Endothelial cell of umbilical vein (primary cell): Measurements from ENCODE around the gene OPCML. TPM values are rescaled to one million over a fixed set of nuclear protein-coding genes. Genes with fewer than 3 reads are reported as not detected.

Source experiments
- BruUV-seq: library from RNA; stranded (reverse); fragments of 400-500 nt; replicated peaks from 2 replicates; lab custom pipeline; 2021; lab: Mats Ljungman, UMichigan
- CTCF ChIA-PET: fragments of 300-600, 350-600 bp; sonication (Branson Sonifier 250); formaldehyde crosslinking; loops from one replicate; lab custom pipeline; 2021; ENCODE audit warnings: antibody characterized with exemption, inconsistent platforms; lab: Charles Lee
- POLR2A ChIA-PET: fragments of 300-600, 350-600 bp; sonication (Branson Sonifier 250); formaldehyde crosslinking; loops from one replicate; lab custom pipeline; 2021; ENCODE audit warnings: antibody characterized with exemption, inconsistent platforms; lab: Charles Lee
- DNase-seq: peaks from one replicate; pipeline ENCODE4 v3.0.0-alpha.2; 2011; ENCODE audit warnings: low read depth, low spot score
- FAIRE-seq: peaks from 2 replicates; lab custom pipeline; 2011; peaks lifted over from hg19 to GRCh38; lab: Jason Lieb, UNC
- H2AFZ ChIP-seq: 2 replicates; pipeline ENCODE4 v1.6.0; 2012; ENCODE audit warnings: low read depth, low read length, control low read depth, inconsistent platforms
- H3K27ac ChIP-seq: 2 replicates; pipeline ENCODE4 v1.5.1; 2011; ENCODE audit warnings: low read depth, mild to moderate bottlenecking, control low read depth, low read length, moderate library complexity; ENCODE audit not compliant: insufficient read depth
- H3K27me3 ChIP-seq, 2 experiments: 2 replicates each; pipeline versions ENCODE4 v1.6.0 to v1.6.1; 2011; ENCODE audit warnings: low read length in 2 of 2, mixed read lengths in 1 of 2; ENCODE audit not compliant: control insufficient read depth in 2 of 2, insufficient read depth in 2 of 2
- H3K36me3 ChIP-seq, 2 experiments: 2 replicates in 1 of 2; 3 replicates in 1 of 2; pipeline ENCODE4 v1.5.1; 2011; ENCODE audit warnings: low read length in 2 of 2, mild to moderate bottlenecking in 1 of 2, moderate library complexity in 1 of 2; ENCODE audit not compliant: control insufficient read depth in 2 of 2, insufficient read depth in 2 of 2; ENCODE audit errors: extremely low read depth in 1 of 2
- H3K4me1 ChIP-seq: 3 replicates; pipeline ENCODE4 v1.5.1; 2011; ENCODE audit warnings: mild to moderate bottlenecking, low read length; ENCODE audit not compliant: control insufficient read depth, insufficient read depth; ENCODE audit errors: extremely low read depth
- H3K4me2 ChIP-seq: 2 replicates; pipeline ENCODE4 v1.6.1; 2011; ENCODE audit warnings: low read length, control low read depth, mixed read lengths; ENCODE audit not compliant: insufficient read depth
- H3K4me3 ChIP-seq, 3 experiments: fragments of 200-600 bp in 1 of 3; sonication (generic), shearing (Covaris generic) in 1 of 3; replicated peaks in 1 of 3; 2 replicates each; pipeline ENCODE4 v1.5.1; 2011 to 2016; ENCODE audit warnings: control low read depth in 3 of 3, low read length in 3 of 3, mild to moderate bottlenecking in 2 of 3, inconsistent platforms in 1 of 3, low read depth in 1 of 3, moderate library complexity in 1 of 3; ENCODE audit not compliant: insufficient read depth in 1 of 3
- H3K79me2 ChIP-seq: 2 replicates; pipeline ENCODE4 v1.6.0; 2012; ENCODE audit warnings: low read length, inconsistent platforms; ENCODE audit not compliant: control insufficient read depth, insufficient read depth
- H3K9ac ChIP-seq: replicated peaks from 2 replicates; pipeline ENCODE3; 2011; ENCODE audit warnings: low read length, control low read depth; ENCODE audit not compliant: insufficient read depth; ENCODE audit errors: extremely low read depth
- H3K9me1 ChIP-seq: replicated peaks from 3 replicates; pipeline ENCODE4 v1.6.0; 2011; ENCODE audit warnings: mild to moderate bottlenecking, low read length; ENCODE audit not compliant: control insufficient read depth, insufficient read depth; ENCODE audit errors: extremely low read depth
- H3K9me3 ChIP-seq: replicated peaks from 2 replicates; pipeline ENCODE4 v1.5.1; 2012; ENCODE audit warnings: low read length, inconsistent platforms; ENCODE audit not compliant: control insufficient read depth, insufficient read depth
- H4K20me1 ChIP-seq: replicated peaks from 2 replicates; pipeline ENCODE3; 2011; ENCODE audit warnings: mild to moderate bottlenecking, low read length; ENCODE audit not compliant: control insufficient read depth, insufficient read depth; ENCODE audit errors: extremely low read depth
- EZH2 ChIP-seq: IDR thresholded peaks from 2 replicates; pipeline ENCODE4 v1.6.1; 2012; ENCODE audit warnings: borderline replicate concordance, low read depth, mild to moderate bottlenecking, moderate library complexity, low read length, inconsistent platforms; ENCODE audit not compliant: severe bottlenecking
- FOS ChIP-seq: IDR thresholded peaks from 2 replicates; pipeline ENCODE4 v1.6.1; 2011; ENCODE audit warnings: mild to moderate bottlenecking, low read length, moderate library complexity, borderline replicate concordance; ENCODE audit not compliant: insufficient read depth
- JUN ChIP-seq: IDR thresholded peaks from 2 replicates; pipeline ENCODE4 v1.6.1; 2011; ENCODE audit warnings: borderline replicate concordance, low read depth; ENCODE audit not compliant: insufficient read length, insufficient read depth
- MYC ChIP-seq: IDR thresholded peaks from one replicate; pipeline ENCODE4 v1.6.1; 2011; ENCODE audit warnings: mild to moderate bottlenecking, low read depth, low read length
- POLR2A ChIP-seq: IDR thresholded peaks from 2 replicates; pipeline ENCODE4 v1.6.1; 2012; ENCODE audit warnings: low read depth, mild to moderate bottlenecking, control low read depth, low read length
- POLR2AphosphoS5 ChIP-seq: IDR thresholded peaks from 2 replicates; pipeline ENCODE4 v1.6.1; 2012; ENCODE audit warnings: low read depth, mild to moderate bottlenecking, control low read depth, low read length, moderate library complexity; ENCODE audit not compliant: insufficient read depth
- dilution Hi-C: fragments of 300-500 bp; cut with MboI; formaldehyde crosslinking; loops from one replicate; pipeline ENCODE4 v1.15.0; 2019; ENCODE audit warnings: low sequenced_read_pairs; ENCODE audit not compliant: extremely low pct_ligation_motif_present
- intact Hi-C: fragments of 100-400 bp; cut with micrococcal nuclease; formaldehyde crosslinking; loops from one replicate; pipeline ENCODE4 v1.10.0; 2022
- polyA plus RNA-seq, 4 experiments: library from polyadenylated mRNA; depleted of rRNA in 3 of 4; stranded (reverse) in 3 of 4; unstranded in 1 of 4; fragments of >200 nt; gene quantifications; 2 replicates each; pipeline versions ENCODE4 v1.2.1 to v1.2.3, GENCODE V29; 2011 to 2012; ENCODE audit warnings: missing spikeins in 1 of 4
- total RNA-seq: library from RNA; stranded (reverse); gene quantifications from 2 replicates; pipeline ENCODE4 v1.2.3, GENCODE V29; 2021
- TF ChIP-seq, protein P1 (sequence below), 2 donors: IDR thresholded peaks; 1 replicate in 1 of 2; 2 replicates in 1 of 2; pipeline ENCODE4 v1.5.1; 2011; ENCODE audit warnings: low read length in 2 of 2, mild to moderate bottlenecking in 2 of 2, moderate library complexity in 2 of 2, control low read depth in 1 of 2, inconsistent platforms in 1 of 2, low read depth in 1 of 2; ENCODE audit not compliant: insufficient read depth in 1 of 2; ENCODE audit errors: extremely low read depth in 1 of 2
- TF ChIP-seq, protein P2 (sequence below): IDR thresholded peaks from 2 replicates; pipeline ENCODE4 v1.6.1; 2011; ENCODE audit not compliant: insufficient read depth, insufficient read length

OPCML gene
- total and polyA plus RNA-seq, 2 donors (not counting 3 experiments of a cell fraction or from before 2014, with no cell fraction given), result not detected

DNA sequence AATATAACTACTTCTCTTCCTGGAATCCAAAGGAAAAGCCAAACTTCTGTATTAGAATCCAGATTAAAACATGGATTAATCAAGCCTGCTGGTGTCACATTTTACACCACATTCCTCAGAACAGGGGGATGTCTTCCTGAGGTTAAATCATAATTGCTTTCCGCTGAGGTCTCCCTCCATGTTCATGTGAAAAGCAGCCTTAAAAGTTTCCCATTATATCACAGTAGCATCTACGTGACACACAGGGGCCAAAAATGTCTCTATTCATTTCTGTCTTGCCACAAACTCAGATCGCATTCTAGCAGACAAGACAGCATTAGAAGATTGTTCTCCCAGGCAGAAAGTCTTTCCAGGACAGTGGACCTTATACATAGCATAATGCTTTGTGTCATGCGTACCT is 788.7 kb downstream of the OPCML start:
- DNase-seq (no peak), FAIRE-seq (no peak)
- no peak overlapping the region for H3K4me3 ChIP-seq
- ChIA-PET POLR2A (no interaction called here), CTCF (no interaction called here)
- no peaks in the 10 kb centered on the region for H3K36me3 ChIP-seq
- no peak overlapping the region for H2AFZ ChIP-seq
- no peaks in the 10 kb centered on the region for H3K4me1 ChIP-seq
- no peaks in the 10 kb centered on the region for H4K20me1 ChIP-seq
- no TSS peak for BruUV-seq
- no peak overlapping the region for H3K4me2 ChIP-seq
- H3K9ac ChIP-seq, result no peak overlapping the region
- no peaks in the 10 kb centered on the region for H3K9me1 ChIP-seq
- TF ChIP-seq POLR2A, result no peak
- no peak for TF ChIP-seq JUN
- TF ChIP-seq, protein P1, sequence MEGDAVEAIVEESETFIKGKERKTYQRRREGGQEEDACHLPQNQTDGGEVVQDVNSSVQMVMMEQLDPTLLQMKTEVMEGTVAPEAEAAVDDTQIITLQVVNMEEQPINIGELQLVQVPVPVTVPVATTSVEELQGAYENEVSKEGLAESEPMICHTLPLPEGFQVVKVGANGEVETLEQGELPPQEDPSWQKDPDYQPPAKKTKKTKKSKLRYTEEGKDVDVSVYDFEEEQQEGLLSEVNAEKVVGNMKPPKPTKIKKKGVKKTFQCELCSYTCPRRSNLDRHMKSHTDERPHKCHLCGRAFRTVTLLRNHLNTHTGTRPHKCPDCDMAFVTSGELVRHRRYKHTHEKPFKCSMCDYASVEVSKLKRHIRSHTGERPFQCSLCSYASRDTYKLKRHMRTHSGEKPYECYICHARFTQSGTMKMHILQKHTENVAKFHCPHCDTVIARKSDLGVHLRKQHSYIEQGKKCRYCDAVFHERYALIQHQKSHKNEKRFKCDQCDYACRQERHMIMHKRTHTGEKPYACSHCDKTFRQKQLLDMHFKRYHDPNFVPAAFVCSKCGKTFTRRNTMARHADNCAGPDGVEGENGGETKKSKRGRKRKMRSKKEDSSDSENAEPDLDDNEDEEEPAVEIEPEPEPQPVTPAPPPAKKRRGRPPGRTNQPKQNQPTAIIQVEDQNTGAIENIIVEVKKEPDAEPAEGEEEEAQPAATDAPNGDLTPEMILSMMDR (IDR thresholded peaks at IDR 0.05; ENCODE audit: extremely low read depth in 1 of 2, insufficient read depth in 1 of 2, low read depth in 1 of 2, low read length in 2 of 2), result no peak
- TF ChIP-seq EZH2, result no peak
- TF ChIP-seq, protein P2, sequence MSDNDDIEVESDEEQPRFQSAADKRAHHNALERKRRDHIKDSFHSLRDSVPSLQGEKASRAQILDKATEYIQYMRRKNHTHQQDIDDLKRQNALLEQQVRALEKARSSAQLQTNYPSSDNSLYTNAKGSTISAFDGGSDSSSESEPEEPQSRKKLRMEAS, result no peak
- no peak for TF ChIP-seq MYC
- no peaks in the 10 kb centered on the region for H3K79me2 ChIP-seq
- dilution Hi-C loops, result no loop called here
- intact Hi-C loops, result no loop called here
- H3K9me3 ChIP-seq, result peaks cover 4% of the 10 kb centered on the region
- H3K27me3 ChIP-seq, result no peaks in the 10 kb centered on the region
- no peak overlapping the region for H3K27ac ChIP-seq

DNA sequence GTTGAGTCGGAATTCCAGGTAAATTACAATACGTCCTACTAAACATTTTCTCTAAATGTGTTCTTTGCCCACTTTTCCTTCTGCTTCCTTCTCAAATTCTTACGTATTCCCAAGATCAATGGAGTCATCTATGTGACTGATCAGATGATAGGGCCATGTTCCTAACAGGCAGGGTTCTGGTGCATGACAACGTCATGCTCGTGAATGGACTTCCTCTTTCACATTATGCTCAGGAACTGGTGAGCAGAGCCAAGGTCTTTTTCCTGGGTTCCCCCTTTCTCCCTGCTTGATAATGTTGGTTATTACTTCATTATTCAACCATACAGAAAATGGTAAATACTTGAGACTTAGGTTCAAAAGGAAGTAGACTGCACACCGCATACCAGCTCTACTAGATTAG is 789.4 kb downstream of the OPCML start:
- H3K27ac ChIP-seq, result no peak overlapping the region
- dilution Hi-C loops (no loop called here), intact Hi-C loops (no loop called here)
- no peak overlapping the region for H3K4me2 ChIP-seq
- no peak for DNase-seq
- H3K36me3 ChIP-seq, result no peaks in the 10 kb centered on the region
- FAIRE-seq, result no peak
- no peak overlapping the region for H2AFZ ChIP-seq
- H3K79me2 ChIP-seq, result no peaks in the 10 kb centered on the region
- no peak for TF ChIP-seq EZH2
- TF ChIP-seq MYC, result no peak
- TF ChIP-seq FOS, result no peak
- TF ChIP-seq, protein P2, result no peak
- TF ChIP-seq POLR2A, result no peak
- TF ChIP-seq JUN, result no peak
- no peak for TF ChIP-seq POLR2AphosphoS5
- TF ChIP-seq, protein P1 (IDR thresholded peaks at IDR 0.05; ENCODE audit: extremely low read depth in 1 of 2, insufficient read depth in 1 of 2, low read depth in 1 of 2, low read length in 2 of 2), result no peak
- ChIA-PET POLR2A (no interaction called here), CTCF (no interaction called here)
- no peak overlapping the region for H3K9ac ChIP-seq
- no peaks in the 10 kb centered on the region for H3K4me1 ChIP-seq
- no peaks in the 10 kb centered on the region for H3K27me3 ChIP-seq
- no TSS peak for BruUV-seq
- no peak overlapping the region for H3K4me3 ChIP-seq
- H3K9me3 ChIP-seq, result peaks cover 4% of the 10 kb centered on the region
- no peaks in the 10 kb centered on the region for H3K9me1 ChIP-seq
- no peaks in the 10 kb centered on the region for H4K20me1 ChIP-seq
